Heart left ventricle (tissue), 13 donors: ENCODE measurements around the gene SIX1.

Source experiments
- POLR2A ChIP-seq, 2 donors: fragments of 450-650 bp; IDR thresholded peaks; one replicate each; pipeline ENCODE4 v1.6.1; 2017; ENCODE audit warnings: antibody characterized with exemption in 2 of 2, mild to moderate bottlenecking in 2 of 2, moderate library complexity in 2 of 2
- TF ChIP-seq, protein P1 (sequence below), 12 donors: fragments of 200-600 bp; sonication (generic) in 4 of 12; IDR thresholded peaks; one replicate each; pipeline versions ENCODE4 v1.5.0 to v1.8.0; 2018 to 2022; ENCODE audit warnings: antibody characterized with exemption in 12 of 12, mild to moderate bottlenecking in 5 of 12
- donor health status: ischemic (EF 13 %, LVEDD 7.1; RV severe dilation, severe dysfunction).
- donor health status: DM: no; HTN: yes; CAD: no.
- donor health status: DM: no; HTN: no; CAD: no.
- donor health status: ischemic (EF 25% LVEDD 6.9; RV normal size, moderate dysfunction).
- donor health status: ischemic (EF 25% LVEDD 5.7; RV mildly dilated, moderate dysfunction).
- donor health status: ischemic (EF 35%, LVEDD 5.7; RV mildly dilated, moderate dysfunction).
- donor health status: nonischemic (EF 11% LVEDD 7.7; RV severe dilation, severe dysfunction).
- donor health status: DM: yes; HTN: yes; CAD: no.
- donor health status: PGD.
- donor health status: ischemic (EF 29% LVEDD 5.4; RV normal size, mild dysfunction).
- donor health status: nonischemic (EF 23%, LVEDD 6.1; RV moderate dilation, normal function).

DNA sequence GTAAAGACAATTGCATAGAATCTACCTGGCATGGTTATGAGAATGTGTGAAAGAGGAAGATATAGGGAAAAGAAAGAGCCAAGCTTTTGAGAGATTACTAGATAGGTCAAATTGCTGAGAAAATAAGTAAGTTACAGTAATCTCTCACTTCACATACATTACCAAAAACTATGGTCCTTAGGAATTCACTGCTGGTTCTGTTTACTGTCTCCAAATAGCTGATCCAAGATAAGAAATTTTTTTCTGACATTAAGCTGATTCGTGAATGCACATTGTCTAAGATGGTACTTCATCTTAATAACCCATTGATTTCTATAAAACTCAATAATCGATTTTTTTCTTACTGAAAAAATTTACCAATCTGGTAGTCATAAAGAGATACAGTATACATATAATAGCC lies 17.4 kb downstream of the SIX1 start:
- TF ChIP-seq, protein P1, sequence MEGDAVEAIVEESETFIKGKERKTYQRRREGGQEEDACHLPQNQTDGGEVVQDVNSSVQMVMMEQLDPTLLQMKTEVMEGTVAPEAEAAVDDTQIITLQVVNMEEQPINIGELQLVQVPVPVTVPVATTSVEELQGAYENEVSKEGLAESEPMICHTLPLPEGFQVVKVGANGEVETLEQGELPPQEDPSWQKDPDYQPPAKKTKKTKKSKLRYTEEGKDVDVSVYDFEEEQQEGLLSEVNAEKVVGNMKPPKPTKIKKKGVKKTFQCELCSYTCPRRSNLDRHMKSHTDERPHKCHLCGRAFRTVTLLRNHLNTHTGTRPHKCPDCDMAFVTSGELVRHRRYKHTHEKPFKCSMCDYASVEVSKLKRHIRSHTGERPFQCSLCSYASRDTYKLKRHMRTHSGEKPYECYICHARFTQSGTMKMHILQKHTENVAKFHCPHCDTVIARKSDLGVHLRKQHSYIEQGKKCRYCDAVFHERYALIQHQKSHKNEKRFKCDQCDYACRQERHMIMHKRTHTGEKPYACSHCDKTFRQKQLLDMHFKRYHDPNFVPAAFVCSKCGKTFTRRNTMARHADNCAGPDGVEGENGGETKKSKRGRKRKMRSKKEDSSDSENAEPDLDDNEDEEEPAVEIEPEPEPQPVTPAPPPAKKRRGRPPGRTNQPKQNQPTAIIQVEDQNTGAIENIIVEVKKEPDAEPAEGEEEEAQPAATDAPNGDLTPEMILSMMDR (IDR thresholded peaks at IDR 0.05), result no peak
- no peak for TF ChIP-seq POLR2A (IDR thresholded peaks at IDR 0.05)
